GM23338 (cell line): Measurements from ENCODE around the gene STON1. TPM values are rescaled to one million over a fixed set of nuclear protein-coding genes. Genes with fewer than 3 reads are reported as not detected.

Source experiments
- ATAC-seq: fragments of 200-7000 bp; cut with Tn5 transposase; 3 replicates; pipeline ENCODE4 v1.9.1; 2020
- DNase-seq: peaks from one replicate; pipeline ENCODE4 v3.0.0-alpha.2; 2015; ENCODE audit warnings: low spot score
- H2AFZ ChIP-seq: fragments of 200-600 bp; sonication (generic); 2 replicates; pipeline ENCODE4 v1.8.0; 2016; ENCODE audit warnings: antibody characterized with exemption, mild to moderate bottlenecking, moderate library complexity
- H3F3A ChIP-seq: fragments of 200-600 bp; sonication (generic); replicated peaks from 2 replicates; pipeline ENCODE4 v1.8.0; 2017; ENCODE audit warnings: antibody characterized with exemption, mixed run types, low read depth
- H3K27ac ChIP-seq: fragments of 200-600 bp; sonication (generic); 2 replicates; pipeline ENCODE4 v1.6.1; 2016; ENCODE audit warnings: low read depth
- H3K27me3 ChIP-seq: fragments of 200-600 bp; sonication (generic); 2 replicates; pipeline ENCODE4 v1.8.0; 2016; ENCODE audit warnings: mild to moderate bottlenecking, mixed run types, moderate library complexity; ENCODE audit not compliant: insufficient read depth
- H3K36me3 ChIP-seq: fragments of 200-600 bp; sonication (generic); 2 replicates; pipeline ENCODE4 v1.8.0; 2016; ENCODE audit warnings: mild to moderate bottlenecking; ENCODE audit not compliant: insufficient read depth
- H3K4me1 ChIP-seq: fragments of 200-600 bp; sonication (generic); 2 replicates; pipeline ENCODE4 v1.8.0; 2016; ENCODE audit warnings: mild to moderate bottlenecking, moderate library complexity; ENCODE audit not compliant: insufficient read depth
- H3K4me2 ChIP-seq: fragments of 200-600 bp; sonication (generic); 2 replicates; pipeline ENCODE4 v1.7.1; 2017; ENCODE audit warnings: mixed run types
- H3K4me3 ChIP-seq: fragments of 200-600 bp; sonication (generic); 2 replicates; pipeline ENCODE4 v1.6.1; 2016; ENCODE audit warnings: mixed run types
- H3K79me2 ChIP-seq: fragments of 200-600 bp; sonication (generic); replicated peaks from 2 replicates; pipeline ENCODE4 v1.8.0; 2017; ENCODE audit warnings: mild to moderate bottlenecking; ENCODE audit not compliant: insufficient read depth
- H3K9me2 ChIP-seq: fragments of 200-600 bp; sonication (generic); 2 replicates; pipeline ENCODE4 v1.8.0; 2017; ENCODE audit not compliant: insufficient read depth
- H4K20me1 ChIP-seq: fragments of 200-600 bp; sonication (generic); replicated peaks from 2 replicates; pipeline ENCODE4 v1.8.0; 2017; ENCODE audit warnings: mild to moderate bottlenecking; ENCODE audit not compliant: insufficient read depth
- H3K27ac Mint-ChIP-seq: 2 replicates; pipeline ENCODE4 v1.8.0; 2020; ENCODE audit warnings: inconsistent platforms, mild to moderate bottlenecking, moderate library complexity, mixed read lengths
- H3K27me3 Mint-ChIP-seq: 3 replicates; pipeline ENCODE4 v1.8.0; 2022; ENCODE audit warnings: low read depth, mild to moderate bottlenecking, moderate library complexity, mixed read lengths, inconsistent platforms; ENCODE audit not compliant: insufficient read depth, poor library complexity
- H3K36me3 Mint-ChIP-seq: 3 replicates; pipeline ENCODE4 v1.8.0; 2021; ENCODE audit warnings: low read depth, mild to moderate bottlenecking, inconsistent platforms, moderate library complexity, mixed read lengths
- H3K4me1 Mint-ChIP-seq: 3 replicates; pipeline ENCODE4 v1.8.0; 2020; ENCODE audit warnings: mild to moderate bottlenecking, inconsistent platforms, mixed read lengths
- H3K4me3 Mint-ChIP-seq: 3 replicates; pipeline ENCODE4 v1.8.0; 2021; ENCODE audit warnings: moderate library complexity, mild to moderate bottlenecking, inconsistent platforms, mixed read lengths
- H3K9me3 Mint-ChIP-seq: 3 replicates; pipeline ENCODE4 v1.8.0; 2020; ENCODE audit warnings: moderate library complexity, mild to moderate bottlenecking, inconsistent platforms, mixed read lengths
- EZH2 ChIP-seq: fragments of 200-600 bp; sonication (generic); IDR thresholded peaks from one replicate; pipeline ENCODE4 v1.8.0; 2017; ENCODE audit warnings: antibody characterized with exemption, mild to moderate bottlenecking, low read depth; ENCODE audit not compliant: unreplicated experiment
- JUNB ChIP-seq: IDR thresholded peaks from one replicate; pipeline ENCODE4 v1.6.1; 2016; ENCODE audit warnings: antibody characterized with exemption; ENCODE audit not compliant: unreplicated experiment
- NANOG ChIP-seq: IDR thresholded peaks from 2 replicates; pipeline ENCODE4 v1.6.1; 2016; ENCODE audit warnings: antibody characterized with exemption, borderline replicate concordance
- POLR2AphosphoS5 ChIP-seq: IDR thresholded peaks from 2 replicates; pipeline ENCODE4 v1.6.1; 2016; ENCODE audit warnings: antibody characterized with exemption, low read depth
- REST ChIP-seq: IDR thresholded peaks from one replicate; pipeline ENCODE4 v1.6.1; 2018; ENCODE audit warnings: antibody characterized with exemption; ENCODE audit not compliant: unreplicated experiment
- STAT1 ChIP-seq: IDR thresholded peaks from one replicate; pipeline ENCODE4 v1.6.1; 2016; ENCODE audit warnings: antibody characterized with exemption; ENCODE audit not compliant: unreplicated experiment
- ZNF331 ChIP-seq: fragments of 250-450 bp; sonication (Bioruptor Pico); IDR thresholded peaks from 2 replicates; pipeline ENCODE4 v1.5.0; 2020; ENCODE audit warnings: low read depth, mild to moderate bottlenecking, moderate library complexity
- polyA plus RNA-seq: library from polyadenylated mRNA; unstranded; fragments of >200 nt; fragmentation: Nextera tagmentation; extraction: Ambion mirVana; gene quantifications from 2 replicates; pipeline ENCODE4 v1.2.1, GENCODE V29; 2016
- total RNA-seq: library from RNA; depleted of rRNA; stranded (reverse); fragments of >200 nt; shearing (Covaris generic); gene quantifications from 2 replicates; pipeline ENCODE4 v1.2.3, GENCODE V29; 2014
- TF ChIP-seq, protein P1 (sequence below): IDR thresholded peaks from 2 replicates; pipeline ENCODE4 v1.6.1; 2016; ENCODE audit warnings: antibody characterized with exemption
- TF ChIP-seq, protein P2 (sequence below): fragments of 250-450 bp; sonication (Bioruptor Pico); IDR thresholded peaks from 2 replicates; pipeline ENCODE4 v1.5.0; 2020; ENCODE audit warnings: mild to moderate bottlenecking, moderate library complexity

The STON1 gene
- total and polyA plus RNA-seq, 2 experiments from 2014 or later, result 5.4 to 14.4 TPM

DNA sequence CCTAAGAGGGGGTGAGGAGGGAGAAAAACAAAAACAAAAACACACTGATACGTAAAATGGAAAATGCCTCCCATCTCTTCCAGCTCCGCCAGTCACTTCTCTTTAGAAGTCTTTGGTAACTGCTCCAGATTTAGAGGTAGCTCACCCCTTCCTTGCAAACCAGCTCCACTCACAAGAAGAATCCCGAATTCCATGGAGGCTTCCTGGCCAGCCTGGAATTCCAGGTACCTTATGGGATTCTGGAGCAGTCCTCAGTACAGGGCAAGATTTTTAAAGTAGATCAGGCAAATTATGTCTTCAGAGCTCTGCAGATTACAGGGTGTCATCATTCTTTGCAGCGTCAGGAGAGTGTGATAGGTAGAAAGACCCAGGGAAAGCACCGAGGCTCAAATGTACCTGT lies 4.8 kb downstream of the STON1 start:
- H3K27ac ChIP-seq, result peak overlapping the region; percentile 46
- H3F3A ChIP-seq, result no peaks in the 10 kb centered on the region
- H3K27me3 ChIP-seq, result no peaks in the 10 kb centered on the region
- ATAC-seq, result no peak
- H3K4me2 ChIP-seq, result no peak overlapping the region
- H3K4me3 ChIP-seq, result no peak overlapping the region
- H3K79me2 ChIP-seq, result peaks cover 9% of the 10 kb centered on the region; the same call in 1 of the 2 replicates
- no peak overlapping the region for H2AFZ ChIP-seq
- TF ChIP-seq ZNF331 (CRISPR knock-in tag) (no peak), NANOG (no peak), STAT1 (no peak), POLR2AphosphoS5 (no peak), REST (no peak), JUNB (no peak), EZH2 (no peak)
- TF ChIP-seq, protein P1, sequence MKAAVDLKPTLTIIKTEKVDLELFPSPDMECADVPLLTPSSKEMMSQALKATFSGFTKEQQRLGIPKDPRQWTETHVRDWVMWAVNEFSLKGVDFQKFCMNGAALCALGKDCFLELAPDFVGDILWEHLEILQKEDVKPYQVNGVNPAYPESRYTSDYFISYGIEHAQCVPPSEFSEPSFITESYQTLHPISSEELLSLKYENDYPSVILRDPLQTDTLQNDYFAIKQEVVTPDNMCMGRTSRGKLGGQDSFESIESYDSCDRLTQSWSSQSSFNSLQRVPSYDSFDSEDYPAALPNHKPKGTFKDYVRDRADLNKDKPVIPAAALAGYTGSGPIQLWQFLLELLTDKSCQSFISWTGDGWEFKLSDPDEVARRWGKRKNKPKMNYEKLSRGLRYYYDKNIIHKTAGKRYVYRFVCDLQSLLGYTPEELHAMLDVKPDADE, result no peak
- TF ChIP-seq, protein P2, sequence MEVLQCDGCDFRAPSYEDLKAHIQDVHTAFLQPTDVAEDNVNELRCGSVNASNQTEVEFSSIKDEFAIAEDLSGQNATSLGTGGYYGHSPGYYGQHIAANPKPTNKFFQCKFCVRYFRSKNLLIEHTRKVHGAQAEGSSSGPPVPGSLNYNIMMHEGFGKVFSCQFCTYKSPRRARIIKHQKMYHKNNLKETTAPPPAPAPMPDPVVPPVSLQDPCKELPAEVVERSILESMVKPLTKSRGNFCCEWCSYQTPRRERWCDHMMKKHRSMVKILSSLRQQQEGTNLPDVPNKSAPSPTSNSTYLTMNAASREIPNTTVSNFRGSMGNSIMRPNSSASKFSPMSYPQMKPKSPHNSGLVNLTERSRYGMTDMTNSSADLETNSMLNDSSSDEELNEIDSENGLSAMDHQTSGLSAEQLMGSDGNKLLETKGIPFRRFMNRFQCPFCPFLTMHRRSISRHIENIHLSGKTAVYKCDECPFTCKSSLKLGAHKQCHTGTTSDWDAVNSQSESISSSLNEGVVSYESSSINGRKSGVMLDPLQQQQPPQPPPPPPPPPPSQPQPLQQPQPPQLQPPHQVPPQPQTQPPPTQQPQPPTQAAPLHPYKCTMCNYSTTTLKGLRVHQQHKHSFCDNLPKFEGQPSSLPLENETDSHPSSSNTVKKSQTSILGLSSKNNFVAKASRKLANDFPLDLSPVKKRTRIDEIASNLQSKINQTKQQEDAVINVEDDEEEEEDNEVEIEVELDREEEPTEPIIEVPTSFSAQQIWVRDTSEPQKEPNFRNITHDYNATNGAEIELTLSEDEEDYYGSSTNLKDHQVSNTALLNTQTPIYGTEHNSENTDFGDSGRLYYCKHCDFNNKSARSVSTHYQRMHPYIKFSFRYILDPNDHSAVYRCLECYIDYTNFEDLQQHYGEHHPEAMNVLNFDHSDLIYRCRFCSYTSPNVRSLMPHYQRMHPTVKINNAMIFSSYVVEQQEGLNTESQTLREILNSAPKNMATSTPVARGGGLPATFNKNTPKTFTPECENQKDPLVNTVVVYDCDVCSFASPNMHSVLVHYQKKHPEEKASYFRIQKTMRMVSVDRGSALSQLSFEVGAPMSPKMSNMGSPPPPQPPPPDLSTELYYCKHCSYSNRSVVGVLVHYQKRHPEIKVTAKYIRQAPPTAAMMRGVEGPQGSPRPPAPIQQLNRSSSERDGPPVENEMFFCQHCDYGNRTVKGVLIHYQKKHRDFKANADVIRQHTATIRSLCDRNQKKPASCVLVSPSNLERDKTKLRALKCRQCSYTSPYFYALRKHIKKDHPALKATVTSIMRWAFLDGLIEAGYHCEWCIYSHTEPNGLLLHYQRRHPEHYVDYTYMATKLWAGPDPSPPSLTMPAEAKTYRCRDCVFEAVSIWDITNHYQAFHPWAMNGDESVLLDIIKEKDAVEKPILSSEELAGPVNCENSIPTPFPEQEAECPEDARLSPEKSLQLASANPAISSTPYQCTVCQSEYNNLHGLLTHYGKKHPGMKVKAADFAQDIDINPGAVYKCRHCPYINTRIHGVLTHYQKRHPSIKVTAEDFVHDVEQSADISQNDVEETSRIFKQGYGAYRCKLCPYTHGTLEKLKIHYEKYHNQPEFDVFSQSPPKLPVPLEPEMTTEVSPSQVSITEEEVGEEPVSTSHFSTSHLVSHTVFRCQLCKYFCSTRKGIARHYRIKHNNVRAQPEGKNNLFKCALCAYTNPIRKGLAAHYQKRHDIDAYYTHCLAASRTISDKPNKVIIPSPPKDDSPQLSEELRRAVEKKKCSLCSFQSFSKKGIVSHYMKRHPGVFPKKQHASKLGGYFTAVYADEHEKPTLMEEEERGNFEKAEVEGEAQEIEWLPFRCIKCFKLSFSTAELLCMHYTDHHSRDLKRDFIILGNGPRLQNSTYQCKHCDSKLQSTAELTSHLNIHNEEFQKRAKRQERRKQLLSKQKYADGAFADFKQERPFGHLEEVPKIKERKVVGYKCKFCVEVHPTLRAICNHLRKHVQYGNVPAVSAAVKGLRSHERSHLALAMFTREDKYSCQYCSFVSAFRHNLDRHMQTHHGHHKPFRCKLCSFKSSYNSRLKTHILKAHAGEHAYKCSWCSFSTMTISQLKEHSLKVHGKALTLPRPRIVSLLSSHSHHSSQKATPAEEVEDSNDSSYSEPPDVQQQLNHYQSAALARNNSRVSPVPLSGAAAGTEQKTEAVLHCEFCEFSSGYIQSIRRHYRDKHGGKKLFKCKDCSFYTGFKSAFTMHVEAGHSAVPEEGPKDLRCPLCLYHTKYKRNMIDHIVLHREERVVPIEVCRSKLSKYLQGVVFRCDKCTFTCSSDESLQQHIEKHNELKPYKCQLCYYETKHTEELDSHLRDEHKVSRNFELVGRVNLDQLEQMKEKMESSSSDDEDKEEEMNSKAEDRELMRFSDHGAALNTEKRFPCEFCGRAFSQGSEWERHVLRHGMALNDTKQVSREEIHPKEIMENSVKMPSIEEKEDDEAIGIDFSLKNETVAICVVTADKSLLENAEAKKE, result no peak
- Mint-ChIP-seq H3K4me1 (peaks cover 22% of the 10 kb centered on the region), H3K9me3 (no peaks in the 10 kb centered on the region), H3K4me3 (no peak overlapping the region), H3K27me3 (peaks cover 6% of the 10 kb centered on the region), H3K36me3 (0 out of 3 replicates have a peak, but pooled peaks cover 3% of the 10 kb centered on the region), H3K27ac (peak overlapping the region; percentile 36)
- H3K36me3 ChIP-seq, result no peaks in the 10 kb centered on the region
- peaks cover 11% of the 10 kb centered on the region; the same call in 1 of the 2 replicates for H3K4me1 ChIP-seq
- no peaks in the 10 kb centered on the region for H3K9me2 ChIP-seq
- peak; percentile 56 for DNase-seq
- H4K20me1 ChIP-seq, result peaks cover 4% of the 10 kb centered on the region; the same call in 1 of the 2 replicates
